Inflammatory macrophage treated with lipopolysaccharide for 1 hour (primary cell): ENCODE data around the gene ATP5MG.
A peak's percentile ranks its signal among the peaks of the same experiment; 100 is the strongest.
"Not testable (repeated sequence)": the region's sequence is repeated elsewhere in the genome, so short reads cannot be mapped to it uniquely, and the experiment has no call there.

Experiments
- DNase-seq, 2 donors: peaks; one replicate each; pipeline ENCODE4 v3.0.0-alpha.2; 2020 to 2022

Gene ATP5MG

GRCh38 chr11:118401151-118401879, at the start of gene ATP5MG:
Gene ATP5MG, plus strand, starts transcription at chr11:118401606. Its CDS starts 60 bp downstream, at chr11:118401666.
- peak; percentile 83 to 96 for DNase-seq

GRCh38 chr11:118353084-118353710, 48.2 kb upstream of the ATP5MG start:
- peak; percentile 29 to 84 for DNase-seq

GRCh38 chr11:118358071-118358470, 43.3 kb upstream of the ATP5MG start:
- no peak for DNase-seq

GRCh38 chr11:118359295-118359958, 42.0 kb upstream of the ATP5MG start, which contains the start of gene UBE4A:
Gene UBE4A, plus strand, starts transcription at chr11:118359600. Its CDS starts 5,481 bp downstream, at chr11:118365081.
- DNase-seq = peak; percentile 92 to 98

GRCh38 chr11:118364956-118365615, 36.3 kb upstream of the ATP5MG start:
- no peak for DNase-seq

GRCh38 chr11:118366287-118366686, 35.1 kb upstream of the ATP5MG start:
- no peak for DNase-seq

GRCh38 chr11:118370774-118371173, 30.6 kb upstream of the ATP5MG start:
- no peak for DNase-seq

- no peak for DNase-seq
Measured at GRCh38 chr11:118373263-118373662, 28.1 kb upstream of the ATP5MG start.

GRCh38 chr11:118373871-118374270, 27.5 kb upstream of the ATP5MG start:
- DNase-seq = no peak

GRCh38 chr11:118374729-118375128, 26.7 kb upstream of the ATP5MG start:
- no peak for DNase-seq

- DNase-seq = no peak
Measured at GRCh38 chr11:118375978-118376377, 25.4 kb upstream of the ATP5MG start.

- no peak for DNase-seq
Measured at GRCh38 chr11:118379497-118379896, 21.9 kb upstream of the ATP5MG start.

- no peak for DNase-seq
Measured at GRCh38 chr11:118380571-118380970, 20.8 kb upstream of the ATP5MG start.

GRCh38 chr11:118382954-118383353, 18.5 kb upstream of the ATP5MG start:
- no peak for DNase-seq

- DNase-seq = no peak
Measured at GRCh38 chr11:118383657-118384056, 17.7 kb upstream of the ATP5MG start.

- no peak for DNase-seq
Measured at GRCh38 chr11:118396097-118396501, 5.3 kb upstream of the ATP5MG start.

GRCh38 chr11:118397448-118397847, 4.0 kb upstream of the ATP5MG start:
- no peak for DNase-seq

GRCh38 chr11:118398791-118399559, 2.4 kb upstream of the ATP5MG start:
- DNase-seq = no peak

GRCh38 chr11:118401880-118402590, 629 bp downstream of the ATP5MG start:
- peak; percentile 35 to 40 for DNase-seq

- DNase-seq = not testable (repeated sequence)
Measured at GRCh38 chr11:118402594-118402993, 1.2 kb downstream of the ATP5MG start.

- DNase-seq = no peak
Measured at GRCh38 chr11:118406599-118407166, 5.3 kb downstream of the ATP5MG start.
